Gastrocnemius medialis (tissue), 4 donors: ENCODE data around the gene VCAN.

Experiments used
- CTCF ChIP-seq, 5 experiments: fragments of 450-650 bp in 3 of 5; fragments of 200-600 bp in 2 of 5; sonication (generic) in 2 of 5; IDR thresholded peaks in 4 of 5; conservative IDR thresholded peaks in 1 of 5; 1 replicate in 4 of 5; 2 replicates in 1 of 5; pipeline ENCODE4 v1.5.1; 2016 to 2019; ENCODE audit warnings: antibody characterized with exemption in 5 of 5, mild to moderate bottlenecking in 3 of 5, moderate library complexity in 3 of 5
- POLR2A ChIP-seq, 2 donors: fragments of 450-650 bp; IDR thresholded peaks; one replicate each; pipeline ENCODE4 v1.6.1; 2017; ENCODE audit warnings: antibody characterized with exemption in 2 of 2, mild to moderate bottlenecking in 2 of 2, moderate library complexity in 2 of 2

- TF ChIP-seq CTCF (IDR thresholded peaks at IDR 0.05 in 4 of 5, conservative IDR thresholded peaks at IDR 0.05 in 1 of 5) = no peak
- TF ChIP-seq POLR2A (IDR thresholded peaks at IDR 0.05) = no peak
These were observed 3.4 kb downstream of the VCAN start for GRCh38 chr5:83474991-83475390.
